Esophagus muscularis mucosa (tissue), 4 donors: Measurements from ENCODE around the gene KANK4.

Experiments used
- CTCF ChIP-seq, 3 experiments: fragments of 200-600 bp in 2 of 3; fragments of 450-650 bp in 1 of 3; sonication (generic) in 2 of 3; IDR thresholded peaks; one replicate each; pipeline ENCODE4 v1.5.1; 2017 to 2019; ENCODE audit warnings: antibody characterized with exemption in 3 of 3, mild to moderate bottlenecking in 2 of 3, moderate library complexity in 1 of 3
- EP300 ChIP-seq: sonication (generic); formaldehyde crosslinking; IDR thresholded peaks from one replicate; pipeline ENCODE4 v1.6.1; 2017; ENCODE audit warnings: antibody characterized with exemption
- POLR2AphosphoS5 ChIP-seq, 2 donors: sonication (generic); formaldehyde crosslinking; IDR thresholded peaks; one replicate each; pipeline ENCODE4 v1.6.1; 2017; ENCODE audit warnings: antibody characterized with exemption in 2 of 2

DNA sequence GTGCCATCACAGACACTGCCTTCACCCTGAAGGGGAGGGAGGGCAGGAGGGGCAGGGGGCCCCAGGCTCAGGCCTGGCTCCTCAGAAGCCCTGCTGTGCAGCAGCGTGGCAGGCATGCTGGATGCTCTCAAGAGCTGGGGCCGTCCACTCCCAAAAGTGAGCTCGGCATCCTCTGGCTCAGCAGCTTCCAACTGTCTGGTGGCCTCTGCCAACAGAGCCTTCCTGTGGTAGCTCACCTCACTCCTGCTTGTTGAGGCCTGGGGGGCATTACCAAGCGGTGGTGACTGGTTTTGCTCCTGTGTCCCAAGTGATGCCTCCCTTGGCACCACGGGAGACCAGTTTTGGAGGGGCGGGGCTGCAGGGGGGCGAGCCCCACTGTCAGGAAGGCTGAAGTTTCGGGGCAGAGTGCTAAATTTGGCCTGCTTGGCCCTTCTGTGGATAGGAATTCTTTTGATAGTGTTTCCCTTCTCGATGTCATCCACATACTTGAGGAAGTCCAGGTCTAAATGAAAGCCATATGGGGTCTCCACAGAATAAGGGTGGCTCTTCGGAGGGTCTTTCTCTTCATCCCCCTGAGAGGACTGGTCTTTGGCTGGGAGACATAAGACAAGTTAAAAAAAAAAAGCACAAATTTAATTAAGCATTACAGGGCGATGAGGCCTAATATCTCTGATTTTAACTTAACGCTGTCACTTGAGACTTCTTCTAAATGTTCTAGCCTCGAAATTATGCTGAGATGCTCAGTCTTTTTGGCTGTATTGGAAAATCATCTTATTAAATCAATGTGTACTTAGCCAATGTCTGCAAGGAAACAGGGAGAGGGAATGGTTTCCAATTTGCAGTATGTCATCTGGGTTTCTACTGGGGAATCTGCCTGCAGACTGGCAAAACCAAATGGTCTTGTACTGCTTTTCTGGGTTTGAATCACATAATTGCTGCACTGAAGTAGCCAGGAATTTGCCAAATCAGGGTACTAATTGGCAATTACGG, 44.4 kb downstream of the KANK4 start:
- TF ChIP-seq CTCF (IDR thresholded peaks at IDR 0.05): no peak
- TF ChIP-seq EP300: no peak
- TF ChIP-seq POLR2AphosphoS5 (IDR thresholded peaks at IDR 0.05): no peak
